ENCODE data around the gene ALKBH5. TPM values are rescaled to one million over a fixed set of nuclear protein-coding genes. Genes with fewer than 3 reads are reported as not detected.

ALKBH5 gene
- total RNA-seq, 1 donor from 2014 or later: 104 TPM

GRCh38 chr17:18139949-18140348 lies 43.7 kb upstream of the ALKBH5 start:
- no peaks in the 10 kb centered on the region for H3K36me3 Mint-ChIP-seq (ENCODE audit: low read depth)
- DNase-seq (ENCODE audit: low read depth, low spot score): no peak
- no peak overlapping the region for H3K27ac Mint-ChIP-seq (ENCODE audit: unreplicated experiment)
- TF ChIP-seq CTCF (conservative IDR thresholded peaks at IDR 0.05): no peak
- no peak overlapping the region for H3K4me3 Mint-ChIP-seq
- H3K4me1 Mint-ChIP-seq: peaks cover 5% of the 10 kb centered on the region
- no peaks in the 10 kb centered on the region for H3K9me3 Mint-ChIP-seq
- H3K27me3 Mint-ChIP-seq (ENCODE audit: low read depth): no peaks in the 10 kb centered on the region

GRCh38 chr17:18140648-18141047 lies 43.0 kb upstream of the ALKBH5 start:
- Mint-ChIP-seq H3K4me3 (no peak overlapping the region), H3K27ac (ENCODE audit: unreplicated experiment) (no peak overlapping the region), H3K27me3 (ENCODE audit: low read depth) (no peaks in the 10 kb centered on the region), H3K9me3 (no peaks in the 10 kb centered on the region), H3K36me3 (ENCODE audit: low read depth) (no peaks in the 10 kb centered on the region), H3K4me1 (peaks cover 5% of the 10 kb centered on the region)
- no peak for TF ChIP-seq CTCF (conservative IDR thresholded peaks at IDR 0.05)
- DNase-seq (ENCODE audit: low read depth, low spot score): no peak

DNA sequence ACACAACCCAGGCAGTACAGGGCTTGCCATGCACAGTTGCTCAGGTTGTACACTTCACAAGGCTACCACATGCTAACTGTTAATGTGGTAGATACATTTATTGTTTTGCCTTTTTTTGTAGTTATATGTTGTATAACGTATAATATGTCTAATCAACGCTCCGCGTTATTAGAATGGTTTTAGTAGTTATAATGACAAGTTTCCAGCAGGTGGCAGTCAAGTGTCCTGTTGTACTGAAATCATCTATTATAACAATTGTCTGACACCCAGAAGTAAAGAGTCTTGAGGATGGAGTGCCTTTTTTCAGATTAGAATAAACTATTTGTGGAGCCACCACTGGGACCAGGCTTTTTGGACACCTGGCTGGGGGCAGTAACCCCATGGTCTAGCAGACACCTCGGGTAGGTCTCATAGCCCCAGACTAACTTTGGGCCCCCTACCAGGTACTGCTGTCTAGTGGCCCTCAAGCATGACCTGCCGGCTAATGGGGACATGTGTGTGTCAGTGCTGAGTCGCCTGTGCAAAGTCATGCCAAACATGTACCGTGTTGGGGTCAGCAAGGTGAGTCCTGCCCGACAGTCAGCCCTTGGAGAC lies 42.3 kb upstream of the ALKBH5 start:
- H3K9me3 Mint-ChIP-seq: no peaks in the 10 kb centered on the region
- DNase-seq (ENCODE audit: low read depth, low spot score): peak; percentile 52
- no peak overlapping the region for H3K27ac Mint-ChIP-seq (ENCODE audit: unreplicated experiment)
- peak; percentile 75 for TF ChIP-seq CTCF (conservative IDR thresholded peaks at IDR 0.05)
- no peaks in the 10 kb centered on the region for H3K36me3 Mint-ChIP-seq (ENCODE audit: low read depth)
- H3K4me1 Mint-ChIP-seq: peaks cover 5% of the 10 kb centered on the region
- H3K27me3 Mint-ChIP-seq (ENCODE audit: low read depth): no peaks in the 10 kb centered on the region
- no peak overlapping the region for H3K4me3 Mint-ChIP-seq

DNA sequence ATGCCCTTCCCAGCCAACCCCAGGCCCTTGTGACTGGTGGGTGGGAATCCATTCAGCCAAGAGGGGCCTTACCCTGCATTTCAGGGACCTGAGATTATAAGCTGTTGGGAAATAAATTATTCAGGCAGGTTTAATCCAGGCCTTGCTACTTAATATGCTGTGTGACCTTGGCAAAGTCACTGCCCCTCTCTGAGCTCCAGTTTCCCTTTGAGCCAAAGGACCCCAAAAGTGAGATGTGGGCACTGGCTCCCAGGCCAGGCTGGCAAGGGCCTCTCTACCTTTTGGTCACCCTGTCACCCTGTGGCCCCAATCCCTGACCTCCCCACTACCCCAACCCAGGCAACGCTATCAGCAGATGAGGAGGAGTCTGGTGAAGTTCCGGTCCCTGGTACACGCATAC lies 41.2 kb upstream of the ALKBH5 start:
- H3K27me3 Mint-ChIP-seq (ENCODE audit: low read depth): no peaks in the 10 kb centered on the region
- no peak for TF ChIP-seq CTCF (conservative IDR thresholded peaks at IDR 0.05)
- DNase-seq (ENCODE audit: low read depth, low spot score): no peak
- no peak overlapping the region for H3K4me3 Mint-ChIP-seq
- H3K36me3 Mint-ChIP-seq (ENCODE audit: low read depth): no peaks in the 10 kb centered on the region
- no peak overlapping the region for H3K27ac Mint-ChIP-seq (ENCODE audit: unreplicated experiment)
- H3K9me3 Mint-ChIP-seq: no peaks in the 10 kb centered on the region
- H3K4me1 Mint-ChIP-seq: peaks cover 5% of the 10 kb centered on the region

DNA sequence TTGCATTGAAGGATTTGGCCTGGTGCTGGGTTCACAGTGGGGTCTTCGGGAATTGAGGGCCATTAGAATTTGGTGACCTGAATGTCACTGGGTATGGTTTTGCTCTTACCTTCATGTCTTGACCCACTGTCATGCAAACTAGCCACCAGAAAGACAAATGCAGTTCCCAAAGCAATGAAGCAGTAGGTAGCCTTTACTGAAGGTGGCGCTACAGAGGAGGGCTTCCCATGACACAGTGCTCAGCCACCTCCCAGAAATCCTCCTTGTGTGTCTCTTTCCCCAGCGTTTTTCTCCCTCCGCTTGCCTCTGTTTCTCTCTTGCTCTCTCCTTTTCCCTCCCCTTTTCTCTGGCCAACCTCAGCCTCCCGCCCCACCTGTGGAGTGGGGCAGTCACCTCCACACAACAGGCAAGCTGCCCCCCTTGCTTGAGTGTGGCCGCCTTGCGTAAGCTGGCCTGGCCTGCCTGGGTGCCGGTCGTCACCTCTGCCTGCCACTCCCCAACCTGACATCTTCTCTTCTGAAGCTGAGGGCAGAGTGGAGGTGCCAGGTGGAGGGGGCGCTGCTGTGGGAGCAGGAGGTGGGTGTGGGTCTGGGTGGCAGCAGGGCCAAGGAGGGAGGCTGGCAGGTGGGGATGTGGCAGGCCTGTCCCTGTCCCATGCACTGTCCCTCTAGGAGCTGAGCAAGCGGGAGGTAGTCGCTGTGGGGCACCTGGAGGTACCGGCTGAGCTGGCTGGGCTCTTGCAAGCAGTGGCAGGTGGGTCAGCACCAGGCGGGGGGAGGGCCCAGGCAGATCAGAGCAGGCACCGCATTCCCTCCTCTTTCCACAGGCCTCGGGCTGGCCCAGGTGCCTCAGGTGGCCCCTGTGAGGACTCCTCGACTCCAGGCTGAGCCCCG lies 40.3 kb upstream of the ALKBH5 start:
- Mint-ChIP-seq H3K4me1 (peaks cover 5% of the 10 kb centered on the region), H3K27ac (ENCODE audit: unreplicated experiment) (no peak overlapping the region), H3K4me3 (no peak overlapping the region), H3K36me3 (ENCODE audit: low read depth) (no peaks in the 10 kb centered on the region), H3K9me3 (no peaks in the 10 kb centered on the region), H3K27me3 (ENCODE audit: low read depth) (no peaks in the 10 kb centered on the region)
- peak; percentile 24 for DNase-seq (ENCODE audit: low read depth, low spot score)
- peak; percentile 46 for TF ChIP-seq CTCF (conservative IDR thresholded peaks at IDR 0.05)

Data from neural crest cell (in vitro differentiated cells).